GM12801 (cell line): ENCODE measurements around the gene TELO2.

Source experiments
- TF ChIP-seq, protein P1 (sequence below): IDR thresholded peaks from one replicate; pipeline ENCODE4 v1.5.1; 2011; ENCODE audit warnings: control low read depth; ENCODE audit not compliant: insufficient read length; ENCODE audit errors: extremely low read depth

The TELO2 gene

DNA sequence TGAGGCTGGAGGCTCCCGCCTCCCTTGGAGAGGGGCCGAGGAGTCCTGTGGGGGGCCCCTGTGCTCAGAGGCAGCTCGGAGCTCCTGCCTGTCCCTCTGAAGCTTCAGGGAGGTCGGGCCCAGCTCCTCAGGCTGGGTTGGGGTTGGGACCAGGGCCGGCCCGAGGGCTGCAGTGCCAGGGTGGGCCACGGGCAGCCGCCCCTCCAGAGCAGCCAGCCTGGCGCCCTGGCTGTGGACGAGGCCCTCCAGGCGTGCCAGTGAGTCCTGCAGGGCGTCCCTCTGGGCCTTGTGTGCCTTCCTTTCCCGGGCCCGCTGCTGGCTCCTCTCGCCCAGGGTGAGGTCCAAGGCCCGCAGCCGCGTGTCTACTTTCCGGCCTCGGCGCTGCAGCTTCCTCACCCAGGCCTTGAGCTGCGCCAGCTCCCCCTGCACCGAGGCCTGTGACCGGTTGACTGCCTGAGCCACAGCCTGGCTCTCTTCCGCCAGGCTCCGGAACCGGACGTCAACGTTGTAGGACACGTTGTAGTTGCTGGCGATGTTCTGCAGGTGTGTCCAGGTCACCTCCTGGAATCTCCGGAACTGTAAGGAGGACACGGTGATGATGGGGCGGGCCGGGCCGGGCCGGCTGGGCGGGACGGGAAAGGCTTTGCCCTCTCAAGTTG is 5.6 kb upstream of the TELO2 start:
- TF ChIP-seq, protein P1, sequence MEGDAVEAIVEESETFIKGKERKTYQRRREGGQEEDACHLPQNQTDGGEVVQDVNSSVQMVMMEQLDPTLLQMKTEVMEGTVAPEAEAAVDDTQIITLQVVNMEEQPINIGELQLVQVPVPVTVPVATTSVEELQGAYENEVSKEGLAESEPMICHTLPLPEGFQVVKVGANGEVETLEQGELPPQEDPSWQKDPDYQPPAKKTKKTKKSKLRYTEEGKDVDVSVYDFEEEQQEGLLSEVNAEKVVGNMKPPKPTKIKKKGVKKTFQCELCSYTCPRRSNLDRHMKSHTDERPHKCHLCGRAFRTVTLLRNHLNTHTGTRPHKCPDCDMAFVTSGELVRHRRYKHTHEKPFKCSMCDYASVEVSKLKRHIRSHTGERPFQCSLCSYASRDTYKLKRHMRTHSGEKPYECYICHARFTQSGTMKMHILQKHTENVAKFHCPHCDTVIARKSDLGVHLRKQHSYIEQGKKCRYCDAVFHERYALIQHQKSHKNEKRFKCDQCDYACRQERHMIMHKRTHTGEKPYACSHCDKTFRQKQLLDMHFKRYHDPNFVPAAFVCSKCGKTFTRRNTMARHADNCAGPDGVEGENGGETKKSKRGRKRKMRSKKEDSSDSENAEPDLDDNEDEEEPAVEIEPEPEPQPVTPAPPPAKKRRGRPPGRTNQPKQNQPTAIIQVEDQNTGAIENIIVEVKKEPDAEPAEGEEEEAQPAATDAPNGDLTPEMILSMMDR, result no peak

DNA sequence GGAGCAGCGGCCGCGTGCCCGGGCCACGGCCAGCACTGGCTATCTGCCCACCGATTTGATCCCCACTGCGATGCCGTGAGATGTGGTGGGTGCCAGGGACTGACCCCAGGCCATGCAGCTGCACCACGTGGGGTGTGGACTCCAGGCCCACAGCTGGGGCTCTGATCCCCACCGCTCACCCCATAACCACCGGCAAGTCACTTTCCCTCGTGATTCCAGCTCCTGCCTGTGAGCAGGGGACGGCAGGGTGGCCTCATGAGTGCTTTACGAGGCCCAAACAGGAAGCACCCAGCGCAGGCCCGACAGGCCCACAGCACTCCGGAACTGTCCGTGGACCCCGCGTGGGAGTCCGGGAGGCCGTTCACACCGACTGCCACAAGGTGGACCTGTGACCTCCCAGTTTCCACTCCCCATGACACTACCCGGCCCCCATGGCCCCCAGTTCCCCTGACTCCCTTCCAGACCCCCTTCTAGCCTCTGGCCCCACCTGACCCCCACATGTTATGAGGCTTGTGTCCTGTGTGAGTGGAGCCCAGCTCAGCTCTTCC is 5.0 kb upstream of the TELO2 start:
- TF ChIP-seq, protein P1, result no peak

DNA sequence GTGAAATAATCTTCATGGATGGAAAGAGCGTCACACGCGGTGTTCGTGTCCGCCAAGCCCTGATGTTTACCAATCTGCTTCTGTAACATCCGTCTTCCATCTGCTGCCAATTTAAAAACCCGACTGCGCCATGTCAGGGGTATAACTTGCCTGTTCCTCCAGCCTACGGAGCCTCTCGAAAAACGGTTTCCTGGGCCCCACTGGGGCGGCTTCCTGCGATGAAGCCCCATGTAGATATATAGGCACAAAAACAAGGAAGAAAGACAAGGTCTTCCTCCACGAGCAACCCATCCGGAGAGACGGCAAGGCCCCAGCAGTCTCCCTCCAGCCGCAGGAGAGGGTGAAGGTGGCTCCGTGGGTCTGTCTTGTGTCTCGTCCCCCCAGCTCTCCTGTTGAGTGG is 4.5 kb upstream of the TELO2 start, which contains the start of gene PTX4:
Gene PTX4, minus strand, starts transcription at position 326 of the 400 bp plus-strand sequence. Its CDS starts 35 bp downstream, at position 291.
- TF ChIP-seq, protein P1, result no peak

DNA sequence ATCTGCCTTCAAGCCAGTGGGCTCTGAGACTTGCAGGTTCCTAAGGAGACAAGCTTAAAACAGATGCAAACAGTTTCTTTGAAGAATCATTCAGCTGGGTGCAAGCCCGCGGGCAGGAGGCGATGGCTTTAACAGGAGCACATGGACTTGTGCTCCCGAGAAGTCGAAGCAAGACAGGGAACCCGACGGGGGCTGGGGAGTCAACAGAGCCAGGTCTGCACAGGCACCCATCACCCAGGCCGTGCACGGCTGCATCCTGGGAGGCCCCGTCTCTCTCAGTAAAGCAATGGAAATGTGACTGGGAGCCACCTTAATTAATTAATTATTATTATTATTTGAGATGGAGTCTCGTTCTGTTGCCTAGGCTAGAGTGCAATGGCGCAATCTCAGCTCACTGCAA is 4.1 kb upstream of the TELO2 start:
- TF ChIP-seq, protein P1, result no peak

DNA sequence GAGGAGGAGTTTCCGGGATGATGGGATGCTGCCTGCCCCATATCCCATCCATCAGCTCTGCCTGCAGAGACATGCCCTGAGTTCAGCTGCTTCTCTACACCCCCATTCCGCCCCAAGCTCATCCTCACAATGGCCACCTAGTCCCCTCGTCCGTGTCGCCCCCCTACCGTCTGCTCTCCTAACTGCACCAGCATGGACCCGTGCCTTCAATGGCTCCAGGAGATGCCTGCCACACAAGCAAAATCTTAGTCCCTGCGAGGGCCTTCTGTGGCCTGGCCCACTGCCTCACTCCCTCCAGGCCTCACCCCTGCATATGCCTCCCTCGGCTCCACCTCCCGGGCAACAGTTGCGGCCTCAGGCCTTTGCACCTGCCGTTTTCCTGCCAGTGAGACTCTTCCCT is 1.8 kb upstream of the TELO2 start:
- TF ChIP-seq, protein P1, result no peak

DNA sequence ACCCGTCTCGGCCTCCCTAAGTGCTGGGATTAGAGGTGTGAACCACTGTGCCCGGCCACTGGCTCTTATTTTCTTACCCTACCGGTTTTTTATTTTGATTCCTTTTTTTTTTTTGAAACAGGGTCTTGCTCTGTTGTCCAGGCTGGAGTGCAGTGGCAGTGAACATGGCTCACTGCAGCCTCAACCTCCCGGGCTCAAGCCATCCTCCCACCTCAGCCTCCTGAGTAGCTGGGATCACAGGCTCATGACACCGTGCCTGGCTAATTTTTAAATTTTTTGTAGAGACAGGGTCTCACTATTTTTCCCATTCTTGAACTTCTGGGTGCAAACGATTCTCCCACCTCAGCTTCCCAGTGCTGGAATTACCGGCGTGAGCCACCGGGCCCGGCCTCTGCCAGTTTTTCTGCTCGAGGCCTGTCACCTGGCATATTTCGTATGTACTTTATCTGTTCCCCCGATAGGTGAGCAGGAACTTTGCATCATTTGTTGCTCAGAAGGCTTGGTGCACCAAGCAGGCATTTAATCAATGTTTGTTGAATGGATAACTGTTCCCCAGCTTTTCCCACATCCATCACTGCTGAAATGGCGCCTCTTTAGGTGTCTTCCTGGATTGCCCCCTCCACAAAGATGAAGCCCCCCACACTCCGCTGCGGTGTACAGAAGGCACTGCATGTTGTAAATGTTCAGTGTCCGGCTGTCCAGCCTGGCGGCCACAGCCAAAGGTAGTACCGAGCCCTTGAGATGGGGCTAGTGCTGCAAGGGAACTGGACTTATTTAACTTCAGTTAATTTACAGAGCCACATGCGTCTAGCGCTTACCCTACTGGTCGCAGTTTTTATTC is 858 bp upstream of the TELO2 start:
- TF ChIP-seq, protein P1, result no peak

DNA sequence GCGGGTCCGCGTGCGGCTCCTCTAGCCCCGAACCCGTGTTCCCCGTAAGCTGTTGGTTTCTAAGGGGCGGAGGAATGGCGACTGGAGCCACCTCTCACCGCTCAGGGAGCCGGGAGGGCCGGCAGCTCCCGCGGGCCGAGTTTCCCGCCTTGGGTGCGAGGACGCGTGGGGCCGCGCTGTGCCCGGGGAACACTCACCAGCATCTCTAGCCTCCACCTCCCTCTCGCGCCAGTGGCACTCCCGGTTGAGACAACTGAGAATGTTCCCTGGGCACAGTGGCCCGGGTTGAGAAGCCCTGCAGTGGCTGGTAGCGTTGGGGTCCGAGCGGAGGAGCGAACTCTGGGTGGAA is 560 bp downstream of the TELO2 start:
- TF ChIP-seq, protein P1, result no peak
